MM.1S (cell line): ENCODE results near the gene NOS2.

Experiments
- CTCF ChIP-seq: fragments of 300-600 bp; sonication (generic); IDR thresholded peaks from 2 replicates; pipeline ENCODE4 v1.5.1; 2016; ENCODE audit warnings: antibody characterized with exemption, low read length, mixed read lengths
- EZH2phosphoT487 ChIP-seq: fragments of 300-600 bp; sonication (generic); IDR thresholded peaks from 2 replicates; pipeline ENCODE4 v1.6.1; 2018; ENCODE audit warnings: antibody characterized with exemption, low read length

- TF ChIP-seq CTCF, result no peak
- no peak for TF ChIP-seq EZH2phosphoT487
These were observed 45.8 kb upstream of the NOS2 start for GRCh38 chr17:27846042-27846655.
